SU-DHL-6 (cell line): ENCODE measurements around the gene EML1.

Experiments used
- CTCF ChIP-seq: fragments of 200-600 bp; sonication (generic); IDR thresholded peaks from one replicate; pipeline ENCODE4 v1.5.1; 2017; ENCODE audit warnings: antibody characterized with exemption, mild to moderate bottlenecking, low read length, moderate library complexity; ENCODE audit not compliant: insufficient read depth, poor library complexity, severe bottlenecking
- EZH2phosphoT487 ChIP-seq: fragments of 200-600 bp; sonication (generic), shearing (Covaris generic); conservative IDR thresholded peaks from 2 replicates; pipeline ENCODE4 v1.6.1; 2018; ENCODE audit warnings: mild to moderate bottlenecking, antibody characterized with exemption, low read length, moderate library complexity, mixed read lengths

GRCh38 chr14:99976021-99976420, 182.8 kb downstream of the EML1 start:
- TF ChIP-seq CTCF: no peak
- TF ChIP-seq EZH2phosphoT487: no peak
